Raji (cell line): Measurements from ENCODE around the gene STARD3.

Experiments
- POLR2A ChIP-seq: IDR thresholded peaks from 2 replicates; pipeline ENCODE4 v1.6.1; 2011; ENCODE audit warnings: low read depth, low read length, control low read depth; ENCODE audit not compliant: insufficient read depth

The STARD3 gene

GRCh38 chr17:39666231-39666600 is 29.3 kb downstream of the STARD3 start:
- no peak for TF ChIP-seq POLR2A

GRCh38 chr17:39666601-39667261 is 29.8 kb downstream of the STARD3 start:
- TF ChIP-seq POLR2A: no peak

- no peak for TF ChIP-seq POLR2A
Observed at GRCh38 chr17:39667262-39667944, 30.5 kb downstream of the STARD3 start.

- TF ChIP-seq POLR2A: no peak
Observed at GRCh38 chr17:39667945-39668924, 31.3 kb downstream of the STARD3 start, which contains the start of gene PNMT. Gene PNMT (plus strand): TSS chr17:39668453. CDS start chr17:39668476, 23 bp downstream.

GRCh38 chr17:39669897-39670735 is 33.2 kb downstream of the STARD3 start:
- no peak for TF ChIP-seq POLR2A

- TF ChIP-seq POLR2A: no peak
Observed at GRCh38 chr17:39670746-39671145, 33.8 kb downstream of the STARD3 start.

- TF ChIP-seq POLR2A: no peak
Observed at GRCh38 chr17:39671651-39672521, 34.9 kb downstream of the STARD3 start.

- TF ChIP-seq POLR2A: no peak
Observed at GRCh38 chr17:39672522-39673334, 35.8 kb downstream of the STARD3 start.

GRCh38 chr17:39673335-39674081 is 36.6 kb downstream of the STARD3 start:
- no peak for TF ChIP-seq POLR2A

- no peak for TF ChIP-seq POLR2A
Observed at GRCh38 chr17:39674179-39674578, 37.2 kb downstream of the STARD3 start.

- TF ChIP-seq POLR2A: no peak
Observed at GRCh38 chr17:39674702-39675389, 37.9 kb downstream of the STARD3 start.

- TF ChIP-seq POLR2A: no peak
Observed at GRCh38 chr17:39675390-39676082, 38.6 kb downstream of the STARD3 start.
